Calu3 (cell line): ENCODE results near the gene MLLT6. TPM values are rescaled to one million over a fixed set of nuclear protein-coding genes. Genes with fewer than 3 reads are reported as not detected.

Source experiments
- BruUV-seq: library from RNA; stranded (reverse); fragments of 400-500 nt; replicated peaks from 2 replicates; lab custom pipeline; 2021; lab: Mats Ljungman, UMichigan
- CTCF ChIA-PET: fragments of 300-600 bp; sonication (Branson Sonifier 250); formaldehyde crosslinking; loops from one replicate; lab custom pipeline; 2022; ENCODE audit warnings: antibody characterized with exemption; lab: Charles Lee
- DNase-seq: peaks from one replicate; pipeline ENCODE4 v3.0.0; 2022
- H3K27ac Mint-ChIP-seq: one replicate; pipeline ENCODE4 v1.8.0; 2022; ENCODE audit warnings: mixed read lengths; ENCODE audit not compliant: unreplicated experiment
- H3K27me3 Mint-ChIP-seq: one replicate; pipeline ENCODE4 v1.8.0; 2022; ENCODE audit warnings: mixed read lengths; ENCODE audit not compliant: unreplicated experiment
- H3K36me3 Mint-ChIP-seq: one replicate; pipeline ENCODE4 v1.8.0; 2022; ENCODE audit warnings: mild to moderate bottlenecking, moderate library complexity, mixed read lengths; ENCODE audit not compliant: insufficient read depth, unreplicated experiment
- H3K4me1 Mint-ChIP-seq: one replicate; pipeline ENCODE4 v1.8.0; 2022; ENCODE audit warnings: mild to moderate bottlenecking, low read depth, mixed read lengths; ENCODE audit not compliant: unreplicated experiment
- H3K4me3 Mint-ChIP-seq: one replicate; pipeline ENCODE4 v1.8.0; 2022; ENCODE audit warnings: mild to moderate bottlenecking, low read depth, moderate library complexity, mixed read lengths; ENCODE audit not compliant: unreplicated experiment
- H3K9me3 Mint-ChIP-seq: one replicate; pipeline ENCODE4 v1.8.0; 2022; ENCODE audit warnings: low read depth, mixed read lengths; ENCODE audit not compliant: unreplicated experiment
- intact Hi-C: fragments of 100-400 bp; cut with micrococcal nuclease; formaldehyde crosslinking; loops from one replicate; pipeline ENCODE4 v1.10.0; 2022; ENCODE audit not compliant: unreplicated experiment
- total RNA-seq: library from RNA; stranded (reverse); gene quantifications from 2 replicates; pipeline ENCODE4 v1.2.3, GENCODE V29; 2022
- TF ChIP-seq, protein P1 (sequence below): fragments of 200-600 bp; IDR thresholded peaks from one replicate; pipeline ENCODE4 v1.8.0; 2022; ENCODE audit warnings: antibody characterized with exemption; ENCODE audit not compliant: unreplicated experiment

The MLLT6 gene
- total RNA-seq, 1 experiment from 2014 or later = 463 TPM

GRCh38 chr17:38698760-38699159, 6.3 kb upstream of the MLLT6 start:
- BruUV-seq = no TSS peak
- Mint-ChIP-seq H3K9me3 (no peaks in the 10 kb centered on the region), H3K27me3 (peaks cover 52% of the 10 kb centered on the region), H3K4me1 (peaks cover 23% of the 10 kb centered on the region), H3K4me3 (no peak overlapping the region), H3K27ac (no peak overlapping the region), H3K36me3 (peaks cover 27% of the 10 kb centered on the region)
- CTCF ChIA-PET = interaction anchor here (0.5 to 1.1 kb wide), 4 partner anchors 11 to 1477 kb away, joined by 3 to 4 read pairs (median 3); no protein-coding TSS in a partner anchor
- DNase-seq = no peak
- intact Hi-C loops = no loop called here
- TF ChIP-seq, protein P1, sequence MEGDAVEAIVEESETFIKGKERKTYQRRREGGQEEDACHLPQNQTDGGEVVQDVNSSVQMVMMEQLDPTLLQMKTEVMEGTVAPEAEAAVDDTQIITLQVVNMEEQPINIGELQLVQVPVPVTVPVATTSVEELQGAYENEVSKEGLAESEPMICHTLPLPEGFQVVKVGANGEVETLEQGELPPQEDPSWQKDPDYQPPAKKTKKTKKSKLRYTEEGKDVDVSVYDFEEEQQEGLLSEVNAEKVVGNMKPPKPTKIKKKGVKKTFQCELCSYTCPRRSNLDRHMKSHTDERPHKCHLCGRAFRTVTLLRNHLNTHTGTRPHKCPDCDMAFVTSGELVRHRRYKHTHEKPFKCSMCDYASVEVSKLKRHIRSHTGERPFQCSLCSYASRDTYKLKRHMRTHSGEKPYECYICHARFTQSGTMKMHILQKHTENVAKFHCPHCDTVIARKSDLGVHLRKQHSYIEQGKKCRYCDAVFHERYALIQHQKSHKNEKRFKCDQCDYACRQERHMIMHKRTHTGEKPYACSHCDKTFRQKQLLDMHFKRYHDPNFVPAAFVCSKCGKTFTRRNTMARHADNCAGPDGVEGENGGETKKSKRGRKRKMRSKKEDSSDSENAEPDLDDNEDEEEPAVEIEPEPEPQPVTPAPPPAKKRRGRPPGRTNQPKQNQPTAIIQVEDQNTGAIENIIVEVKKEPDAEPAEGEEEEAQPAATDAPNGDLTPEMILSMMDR = no peak

DNA sequence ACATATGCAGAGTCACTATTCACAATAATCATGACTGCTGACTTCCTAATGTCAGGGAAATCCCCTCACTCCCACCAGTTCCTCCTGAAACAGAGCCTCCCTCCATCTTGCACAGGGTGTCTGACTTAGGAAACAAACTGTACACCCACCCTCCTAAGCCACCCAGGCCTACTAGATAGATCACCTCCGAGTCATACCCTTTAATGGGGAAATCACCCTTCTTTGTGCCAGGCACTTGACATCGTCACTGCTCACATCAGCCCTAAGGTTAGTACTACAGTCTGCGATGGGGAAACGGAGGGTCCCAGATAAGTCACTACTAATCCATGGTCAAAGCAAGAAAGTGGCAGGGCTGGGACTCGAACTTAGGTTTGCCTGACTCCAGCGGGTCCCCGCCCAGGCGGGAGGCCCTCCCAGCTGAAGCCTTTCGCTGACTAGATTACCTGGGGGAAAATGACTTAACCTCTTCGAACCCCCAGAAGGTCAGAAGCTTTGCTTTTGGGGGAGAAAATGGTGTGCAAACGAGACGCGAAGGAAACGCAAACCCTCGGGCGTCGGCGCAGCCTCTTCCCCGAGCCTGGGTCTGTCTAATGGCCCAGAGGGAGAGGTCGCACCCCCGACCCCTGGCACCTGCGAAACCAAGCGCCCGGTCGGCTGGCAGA, 3.4 kb upstream of the MLLT6 start:
- peak; percentile 44 for DNase-seq
- TF ChIP-seq, protein P1 = no peak
- intact Hi-C loops = loop anchor here (2.0 kb wide), 2 partner anchors 25 to 49 kb away; no protein-coding TSS in a partner anchor
- Mint-ChIP-seq H3K27ac (peak overlapping the region; percentile 37), H3K36me3 (peaks cover 56% of the 10 kb centered on the region), H3K27me3 (peaks cover 40% of the 10 kb centered on the region), H3K9me3 (no peaks in the 10 kb centered on the region), H3K4me1 (peaks cover 35% of the 10 kb centered on the region), H3K4me3 (peak overlapping the region; percentile 85)
- TSS peak; percentile 39 for BruUV-seq
- CTCF ChIA-PET = interaction anchor here (0.6 to 6.2 kb wide), 3 partner anchors 20 to 262 kb away, joined by 3 to 38 read pairs (median 4); no protein-coding TSS in a partner anchor

- TF ChIP-seq, protein P1 = no peak
- DNase-seq = peak; percentile 99
- peaks cover 33% of the 10 kb centered on the region for H3K27me3 Mint-ChIP-seq
- no peaks in the 10 kb centered on the region for H3K9me3 Mint-ChIP-seq
- H3K4me1 Mint-ChIP-seq = peaks cover 37% of the 10 kb centered on the region
- H3K36me3 Mint-ChIP-seq = peaks cover 63% of the 10 kb centered on the region
- intact Hi-C loops = loop anchor here (2.0 kb wide), 2 partner anchors 26 to 48 kb away; no protein-coding TSS in a partner anchor
- H3K4me3 Mint-ChIP-seq = peak overlapping the region; percentile 85
- peak overlapping the region; percentile 90 for H3K27ac Mint-ChIP-seq
- TSS peak; percentile 83 for BruUV-seq
- CTCF ChIA-PET = interaction anchor here (0.7 to 6.2 kb wide), 3 partner anchors 32 to 462 kb away, joined by 3 to 38 read pairs (median 3); no protein-coding TSS in a partner anchor
These were observed 2.7 kb upstream of the MLLT6 start for GRCh38 chr17:38702166-38702915.

DNA sequence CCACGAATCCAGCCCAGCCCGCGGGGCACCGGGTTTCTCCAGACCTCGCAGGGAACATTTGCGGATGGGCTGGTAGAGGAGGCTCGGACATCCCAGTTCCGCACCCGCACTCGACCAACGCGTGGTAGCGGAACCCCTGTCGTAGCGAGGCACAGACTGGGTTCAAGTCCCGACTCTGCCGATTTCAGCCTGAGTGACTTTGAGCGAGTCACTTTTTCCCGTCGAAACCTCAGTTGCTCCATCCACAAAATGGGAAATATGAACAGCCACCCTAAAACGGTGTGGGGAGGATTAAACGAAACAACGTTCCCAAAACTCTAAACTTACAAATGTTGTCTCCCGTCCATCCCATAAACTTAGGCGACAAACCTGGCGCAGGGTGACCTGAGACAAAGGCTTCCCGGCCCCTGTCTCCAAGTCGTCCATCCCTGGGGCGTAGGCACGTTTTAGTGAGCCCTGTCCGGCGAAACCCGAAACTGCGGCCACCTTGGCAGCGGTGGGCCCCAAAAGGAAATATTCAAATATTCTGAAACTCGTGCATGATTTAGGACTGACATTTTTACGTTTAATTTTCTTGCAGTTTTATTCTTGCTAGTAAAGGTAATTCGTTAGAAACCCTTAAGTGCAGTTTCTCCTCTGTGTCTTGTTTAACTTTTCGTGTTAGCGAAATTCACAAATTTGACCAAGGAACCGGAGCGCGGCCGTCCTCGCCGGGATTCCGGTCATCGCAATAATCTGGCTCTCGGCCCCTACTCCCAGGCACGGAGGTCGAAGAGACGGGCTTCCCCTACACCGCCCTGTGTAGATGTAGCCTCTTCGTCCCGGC, 1.9 kb upstream of the MLLT6 start:
- peaks cover 71% of the 10 kb centered on the region for H3K36me3 Mint-ChIP-seq
- TF ChIP-seq, protein P1 = no peak
- peak overlapping the region; percentile 90 for H3K27ac Mint-ChIP-seq
- H3K9me3 Mint-ChIP-seq = no peaks in the 10 kb centered on the region
- H3K27me3 Mint-ChIP-seq = peaks cover 25% of the 10 kb centered on the region
- peak overlapping the region; percentile 85 for H3K4me3 Mint-ChIP-seq
- CTCF ChIA-PET = interaction anchor here (0.6 to 6.2 kb wide), 3 partner anchors 32 to 621 kb away, joined by 3 to 38 read pairs (median 5); no protein-coding TSS in a partner anchor
- H3K4me1 Mint-ChIP-seq = peaks cover 45% of the 10 kb centered on the region
- BruUV-seq = TSS peak; percentile 23
- intact Hi-C loops = loop anchor here (2.0 kb wide), 2 partner anchors 26 to 48 kb away; no protein-coding TSS in a partner anchor
- DNase-seq = peak; percentile 56
